ENCODE data around the gene ZKSCAN4.

Gene ZKSCAN4

GRCh38 chr6:28224131-28225055, 27.7 kb downstream of the ZKSCAN4 start:
- peaks cover 18% of the 10 kb centered on the region for H3K36me3 Mint-ChIP-seq
- no peaks in the 10 kb centered on the region for H3K4me1 Mint-ChIP-seq
- peak overlapping the region; percentile 84 for H3K27ac Mint-ChIP-seq
- ATAC-seq, result no peak
- H3K4me3 Mint-ChIP-seq, result peak overlapping the region; percentile 77
- H3K9me3 Mint-ChIP-seq, result peaks cover 2% of the 10 kb centered on the region
- DNase-seq (ENCODE audit: low spot score in 2 of 2), result no peak

- Mint-ChIP-seq H3K4me3 (no peak overlapping the region), H3K27ac (no peak overlapping the region), H3K36me3 (no peaks in the 10 kb centered on the region), H3K9me3 (peaks cover 2% of the 10 kb centered on the region), H3K4me1 (peaks cover 9% of the 10 kb centered on the region)
- DNase-seq (ENCODE audit: low spot score in 2 of 2) (no peak), ATAC-seq (no peak)
Observed at GRCh38 chr6:28220257-28221133, 31.6 kb downstream of the ZKSCAN4 start.

DNA sequence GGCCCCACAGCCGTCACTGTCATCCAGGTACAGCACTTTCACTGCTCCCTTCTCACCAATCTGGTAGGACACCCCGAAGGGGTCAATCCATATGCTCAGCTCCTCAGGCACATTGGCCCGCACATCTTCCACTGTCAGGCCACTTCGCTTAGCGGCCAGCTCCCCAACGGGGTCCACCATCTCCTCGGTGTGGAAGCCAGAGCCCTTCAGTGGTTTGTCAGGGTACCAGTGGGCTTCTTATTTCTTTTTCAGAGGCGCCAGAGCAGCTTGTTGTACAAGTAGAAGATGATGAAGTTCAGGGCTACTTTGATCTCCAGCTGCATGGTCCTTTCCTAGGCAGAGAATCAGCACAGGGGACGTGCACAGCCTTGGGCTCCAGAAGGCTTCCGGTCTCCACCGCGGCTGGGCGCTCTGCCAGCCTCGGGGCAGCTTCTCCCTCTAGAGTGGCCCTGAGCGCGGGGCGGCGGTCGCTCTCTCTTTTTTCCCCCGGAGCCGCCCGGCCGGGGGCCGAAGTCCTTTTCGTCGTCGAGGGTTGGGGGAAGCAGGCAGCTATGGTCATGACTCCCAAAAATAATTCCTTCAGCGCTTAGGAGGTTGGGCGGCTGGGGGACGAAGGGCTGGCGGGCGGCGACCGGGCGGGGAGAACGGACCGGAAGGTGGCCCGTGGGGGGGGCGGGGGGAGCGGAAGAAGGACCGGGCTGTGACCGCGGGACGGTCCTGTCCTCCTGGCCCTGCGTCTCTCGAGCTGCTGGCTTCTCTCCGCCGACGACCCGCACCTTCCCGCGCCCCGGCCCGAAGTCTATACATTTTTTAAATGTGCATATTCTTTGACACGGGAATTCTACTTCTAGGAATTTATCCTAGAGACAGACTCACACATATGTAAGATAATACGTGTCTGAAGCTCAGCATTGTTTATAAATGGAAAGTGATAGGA, 33.5 kb downstream of the ZKSCAN4 start:
- Mint-ChIP-seq H3K27ac (no peak overlapping the region), H3K4me1 (peaks cover 9% of the 10 kb centered on the region), H3K4me3 (peak overlapping the region; percentile 70), H3K36me3 (no peaks in the 10 kb centered on the region), H3K9me3 (peaks cover 2% of the 10 kb centered on the region)
- peak; percentile 84 for ATAC-seq
- peak in 1 of 2 donors; percentile 61 for DNase-seq (ENCODE audit: low spot score in 2 of 2)

DNA sequence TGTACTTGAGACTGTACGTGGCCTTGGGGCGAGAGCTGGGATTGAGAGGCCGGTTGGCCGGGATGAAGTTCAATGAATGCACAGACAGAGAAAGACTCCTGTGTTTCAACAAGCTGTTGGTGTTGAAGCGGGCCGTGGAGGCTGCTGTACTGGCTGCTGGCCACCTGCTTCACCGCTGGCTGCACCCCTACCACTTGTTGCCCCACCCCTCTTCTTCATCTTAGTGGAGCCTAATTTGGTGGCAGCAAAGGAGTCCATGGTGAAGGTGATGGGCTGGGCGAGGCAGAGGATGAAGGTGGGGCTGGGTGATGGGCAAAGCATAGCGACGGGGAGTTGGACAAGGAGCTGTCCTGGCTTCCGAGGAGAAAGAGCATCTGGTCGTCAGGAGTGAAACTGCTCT, 34.2 kb downstream of the ZKSCAN4 start:
- Mint-ChIP-seq H3K27ac (no peak overlapping the region), H3K9me3 (no peaks in the 10 kb centered on the region), H3K4me1 (peaks cover 14% of the 10 kb centered on the region), H3K36me3 (peaks cover 3% of the 10 kb centered on the region), H3K4me3 (peak overlapping the region; percentile 70)
- no peak for DNase-seq (ENCODE audit: low spot score in 2 of 2)
- no peak for ATAC-seq

GRCh38 chr6:28215425-28215824, 36.6 kb downstream of the ZKSCAN4 start:
- no peaks in the 10 kb centered on the region for H3K9me3 Mint-ChIP-seq
- H3K27ac Mint-ChIP-seq, result no peak overlapping the region
- H3K4me3 Mint-ChIP-seq, result no peak overlapping the region
- DNase-seq (ENCODE audit: low spot score in 2 of 2), result no peak
- no peak for ATAC-seq
- H3K36me3 Mint-ChIP-seq, result peaks cover 11% of the 10 kb centered on the region
- H3K4me1 Mint-ChIP-seq, result peaks cover 29% of the 10 kb centered on the region

DNA sequence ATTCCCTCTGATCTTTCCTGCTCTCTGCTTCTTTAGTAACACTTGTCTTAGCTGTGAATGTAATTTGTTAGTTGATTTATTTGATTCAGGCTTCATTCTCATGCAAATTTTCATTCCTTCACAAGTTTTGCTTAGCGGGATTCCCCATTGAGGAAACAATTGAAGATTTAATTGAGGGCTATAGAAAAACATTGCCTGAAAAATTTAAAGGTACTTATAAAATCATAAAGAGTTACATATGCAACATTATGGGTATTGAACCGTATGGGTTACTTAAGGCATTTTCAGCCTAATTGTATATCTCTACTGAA, 38.9 kb downstream of the ZKSCAN4 start:
- DNase-seq (ENCODE audit: low spot score in 2 of 2), result no peak
- Mint-ChIP-seq H3K9me3 (no peaks in the 10 kb centered on the region), H3K4me1 (peaks cover 30% of the 10 kb centered on the region), H3K36me3 (peaks cover 16% of the 10 kb centered on the region), H3K4me3 (peak overlapping the region; percentile 60), H3K27ac (peak overlapping the region; percentile 86)
- ATAC-seq, result no peak

DNA sequence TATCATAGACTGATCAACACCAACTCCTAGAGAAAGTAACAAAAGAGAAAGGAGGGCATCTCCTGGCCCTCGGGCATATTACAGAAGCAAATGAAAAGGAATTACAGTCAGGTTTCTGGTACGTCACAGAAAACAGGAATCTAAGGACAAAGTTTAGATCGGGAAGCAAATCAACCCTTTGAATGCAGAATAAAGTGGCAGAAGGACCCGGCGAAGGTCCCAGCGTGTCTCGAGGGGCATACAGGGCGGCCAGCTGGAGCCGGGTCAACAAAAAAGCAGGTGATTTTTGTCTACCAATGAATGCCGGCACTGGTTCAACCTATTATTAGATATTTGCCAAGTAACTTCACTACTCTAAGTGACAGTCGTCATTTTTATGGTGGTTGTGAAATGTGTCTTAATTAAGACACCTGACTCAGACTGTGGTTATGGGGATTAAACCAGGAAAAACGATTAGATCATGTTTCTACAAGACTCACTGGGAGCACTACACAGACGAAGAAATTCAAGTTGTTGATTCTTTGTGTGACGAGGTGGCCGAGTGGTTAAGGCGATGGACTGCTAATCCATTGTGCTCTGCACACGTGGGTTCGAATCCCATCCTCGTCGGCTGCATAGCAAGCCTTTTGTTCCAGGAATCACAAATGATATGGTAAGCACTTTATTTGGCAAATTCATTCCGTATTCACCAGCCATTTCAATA, 39.4 kb downstream of the ZKSCAN4 start:
- no peaks in the 10 kb centered on the region for H3K9me3 Mint-ChIP-seq
- H3K4me1 Mint-ChIP-seq, result peaks cover 30% of the 10 kb centered on the region
- DNase-seq (ENCODE audit: low spot score in 2 of 2), result peak; percentile 44 to 80
- peak; percentile 87 for ATAC-seq
- peak overlapping the region; percentile 60 for H3K4me3 Mint-ChIP-seq
- H3K36me3 Mint-ChIP-seq, result peaks cover 17% of the 10 kb centered on the region
- H3K27ac Mint-ChIP-seq, result peak overlapping the region; percentile 86

DNA sequence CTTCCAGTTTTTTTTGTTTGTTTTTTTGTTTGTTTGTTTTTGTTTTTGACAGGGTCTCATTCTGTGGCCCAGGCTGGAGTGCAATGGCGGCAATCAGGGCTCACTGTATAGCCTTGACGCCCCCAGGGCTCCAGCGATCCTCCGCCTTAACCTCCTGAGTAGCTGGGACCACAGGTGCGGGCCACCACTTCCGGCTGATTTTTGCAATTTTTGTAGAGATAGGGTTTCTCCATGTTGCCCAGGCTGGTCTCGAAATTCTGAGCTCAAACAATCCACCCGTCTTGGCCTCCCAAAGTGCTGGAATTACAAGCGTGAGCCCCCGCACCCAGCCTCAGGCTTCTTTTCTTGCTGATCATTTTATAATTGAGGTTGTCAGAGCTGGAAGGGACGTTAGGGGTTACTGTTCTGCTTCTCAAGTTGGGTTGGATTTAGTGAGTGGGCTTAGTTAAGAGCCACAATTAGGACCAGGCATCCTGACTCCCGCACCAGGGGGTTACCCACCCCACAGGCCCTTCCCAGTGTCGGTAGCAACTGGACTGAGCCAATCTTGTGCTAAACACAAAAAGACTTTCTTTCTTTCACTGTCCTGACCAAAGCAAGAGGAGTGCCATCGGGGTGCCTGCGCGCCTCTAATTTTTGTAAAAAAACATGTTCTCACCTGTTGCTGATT, 40.1 kb downstream of the ZKSCAN4 start:
- Mint-ChIP-seq H3K27ac (peak overlapping the region; percentile 86), H3K36me3 (peaks cover 17% of the 10 kb centered on the region), H3K9me3 (no peaks in the 10 kb centered on the region), H3K4me1 (peaks cover 35% of the 10 kb centered on the region), H3K4me3 (peak overlapping the region; percentile 60)
- ATAC-seq (peak; percentile 14), DNase-seq (ENCODE audit: low spot score in 2 of 2) (no peak)

GRCh38 chr6:28209753-28210535, 42.1 kb downstream of the ZKSCAN4 start:
- Mint-ChIP-seq H3K36me3 (peaks cover 17% of the 10 kb centered on the region), H3K9me3 (no peaks in the 10 kb centered on the region), H3K4me1 (peaks cover 35% of the 10 kb centered on the region), H3K27ac (no peak overlapping the region), H3K4me3 (no peak overlapping the region)
- DNase-seq (ENCODE audit: low spot score in 2 of 2) (no peak), ATAC-seq (no peak)

- Mint-ChIP-seq H3K36me3 (peaks cover 17% of the 10 kb centered on the region), H3K27ac (no peak overlapping the region), H3K9me3 (no peaks in the 10 kb centered on the region), H3K4me1 (peaks cover 33% of the 10 kb centered on the region), H3K4me3 (peak overlapping the region; percentile 66)
- no peak for DNase-seq (ENCODE audit: low spot score in 2 of 2)
- ATAC-seq, result no peak
Observed at GRCh38 chr6:28208111-28208659, 43.9 kb downstream of the ZKSCAN4 start.

- DNase-seq (ENCODE audit: low spot score in 2 of 2) (peak in 1 of 2 donors; percentile 58), ATAC-seq (peak; percentile 73)
- peaks cover 12% of the 10 kb centered on the region for H3K36me3 Mint-ChIP-seq
- H3K9me3 Mint-ChIP-seq, result no peaks in the 10 kb centered on the region
- H3K27ac Mint-ChIP-seq, result no peak overlapping the region
- peaks cover 27% of the 10 kb centered on the region for H3K4me1 Mint-ChIP-seq
- H3K4me3 Mint-ChIP-seq, result peak overlapping the region; percentile 66
Observed at GRCh38 chr6:28207510-28208110, 44.5 kb downstream of the ZKSCAN4 start.

- DNase-seq (ENCODE audit: low spot score in 2 of 2), result no peak
- Mint-ChIP-seq H3K4me3 (peak overlapping the region; percentile 66), H3K9me3 (no peaks in the 10 kb centered on the region), H3K4me1 (peaks cover 22% of the 10 kb centered on the region), H3K36me3 (peaks cover 7% of the 10 kb centered on the region), H3K27ac (no peak overlapping the region)
- no peak for ATAC-seq
Observed at GRCh38 chr6:28206928-28207509, 45.0 kb downstream of the ZKSCAN4 start.
